ENCODE data around the gene PPP1R14D. TPM values are rescaled to one million over a fixed set of nuclear protein-coding genes. Genes with fewer than 3 reads are reported as not detected.
"Not testable (repeated sequence)": the region's sequence is repeated elsewhere in the genome, so short reads cannot be mapped to it uniquely, and the experiment has no call there.

Gene PPP1R14D
- total RNA-seq, 2 experiments from 2014 or later = not detected

- Histone ChIP-seq H3K4me1 (ENCODE audit: insufficient read depth, low read length, poor library complexity, severe bottlenecking) (peaks cover 7% of the 10 kb centered on the region), H4K20me1 (ENCODE audit: insufficient read depth, low read length) (no peaks in the 10 kb centered on the region), H3K4me2 (ENCODE audit: low read length) (no peak overlapping the region), H3K27ac (ENCODE audit: low read depth, low read length, poor library complexity, severe bottlenecking) (no peak overlapping the region), H3K36me3 (ENCODE audit: insufficient read depth, low read length) (no peaks in the 10 kb centered on the region), H2AFZ (ENCODE audit: low read length) (no peak overlapping the region), H3K4me3 (ENCODE audit: low read depth, low read length, poor library complexity, severe bottlenecking) (no peak overlapping the region), H3K9me3 (ENCODE audit: low read length) (no peaks in the 10 kb centered on the region), H3K79me2 (ENCODE audit: insufficient read depth, low read depth, low read length) (no peaks in the 10 kb centered on the region), H3K9me2 (ENCODE audit: insufficient read depth, low read length) (no peaks in the 10 kb centered on the region)
- intact Hi-C loops (cut with micrococcal nuclease; ENCODE audit: unreplicated experiment) = no loop called here
- POLR2A ChIA-PET = no interaction called here
- CTCF ChIA-PET (ENCODE audit: unreplicated experiment) = no interaction called here
- no peak for DNase-seq (ENCODE audit: low spot score)
- BruUV-seq (replicated peaks) = no TSS peak
- TF ChIP-seq CTCF (conservative IDR thresholded peaks at IDR 0.05; ENCODE audit: low read length) (no peak), EZH2phosphoT487 (IDR thresholded peaks at IDR 0.05; ENCODE audit: borderline replicate concordance, low read depth, low read length) (no peak)
These were observed 35.3 kb upstream of the PPP1R14D start for GRCh38 chr15:40863660-40864270.

DNA sequence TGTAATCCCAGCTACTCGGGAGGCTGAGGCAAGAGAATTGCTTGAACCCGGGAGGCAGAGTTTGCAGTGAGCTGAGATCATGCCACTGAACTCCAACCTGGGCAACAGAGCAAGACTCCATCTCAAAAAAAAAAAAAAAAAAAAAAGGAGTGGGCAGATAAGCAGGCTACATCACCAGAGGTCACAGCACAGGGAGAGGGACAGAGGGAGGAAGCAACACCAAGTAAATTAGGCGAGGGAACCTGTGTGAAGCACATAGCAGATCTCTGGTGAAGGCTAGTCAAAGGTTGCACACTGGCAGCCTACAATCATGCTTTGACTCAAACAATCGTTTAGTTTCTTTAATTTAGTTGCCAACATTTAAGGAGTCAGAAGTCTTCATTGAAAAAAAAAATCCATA, 32.6 kb upstream of the PPP1R14D start:
- H3K4me3 ChIP-seq (ENCODE audit: low read depth, low read length, poor library complexity, severe bottlenecking); intact Hi-C loops (cut with micrococcal nuclease; ENCODE audit: unreplicated experiment); H3K9me3 ChIP-seq (ENCODE audit: low read length); H3K9me2 ChIP-seq (ENCODE audit: insufficient read depth, low read length); BruUV-seq (replicated peaks); DNase-seq (ENCODE audit: low spot score); H3K27ac ChIP-seq (ENCODE audit: low read depth, low read length, poor library complexity, severe bottlenecking); H4K20me1 ChIP-seq (ENCODE audit: insufficient read depth, low read length); H3K4me2 ChIP-seq (ENCODE audit: low read length); H3K36me3 ChIP-seq (ENCODE audit: insufficient read depth, low read length); H2AFZ ChIP-seq (ENCODE audit: low read length); H3K79me2 ChIP-seq (ENCODE audit: insufficient read depth, low read depth, low read length): not testable (repeated sequence)
- CTCF ChIA-PET (ENCODE audit: unreplicated experiment) = interaction anchor here (0.6 kb wide), 1 partner anchor 33 kb away, joined by 5 read pairs; no protein-coding TSS in a partner anchor
- POLR2A ChIA-PET = interaction anchor here (0.9 kb wide), 1 partner anchor 31 kb away, joined by 4 read pairs; no protein-coding TSS in a partner anchor
- H3K4me1 ChIP-seq (ENCODE audit: insufficient read depth, low read length, poor library complexity, severe bottlenecking) = peaks cover 22% of the 10 kb centered on the region

DNA sequence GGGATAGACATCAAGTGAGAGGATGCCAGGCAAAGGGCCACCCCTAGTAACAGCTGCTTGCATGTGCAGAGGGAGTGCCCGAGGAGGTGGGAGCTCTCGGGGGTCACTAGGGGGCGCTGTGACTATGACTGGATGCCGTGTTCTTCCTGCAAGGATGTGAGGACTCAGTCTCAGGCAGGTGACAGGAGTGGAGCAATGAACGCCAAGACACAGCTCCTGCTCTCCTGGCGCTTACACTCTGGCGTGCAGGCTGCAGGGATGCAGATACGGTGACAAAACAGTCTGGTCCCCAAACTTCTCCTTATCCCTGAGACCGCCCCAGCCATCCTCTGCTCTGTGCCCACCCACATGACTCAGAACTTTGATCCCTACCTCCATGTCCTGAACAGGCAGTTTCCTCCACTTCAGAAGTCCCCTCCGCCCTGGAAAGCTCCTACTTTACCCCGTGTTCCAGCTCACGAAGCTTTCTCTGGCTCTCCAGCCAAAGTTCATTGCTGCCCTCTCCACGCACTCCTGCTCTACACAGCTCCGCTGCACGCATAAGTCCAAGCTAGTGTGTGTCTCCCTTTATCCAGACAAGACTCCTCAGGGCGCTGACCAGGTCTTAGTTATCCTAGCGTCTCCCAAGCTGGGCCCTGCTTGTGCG, 30.8 kb upstream of the PPP1R14D start:
- TF ChIP-seq CTCF (conservative IDR thresholded peaks at IDR 0.05; ENCODE audit: low read length) = peak; percentile 96
- TF ChIP-seq EZH2phosphoT487 (IDR thresholded peaks at IDR 0.05; ENCODE audit: borderline replicate concordance, low read depth, low read length) = no peak
- POLR2A ChIA-PET = interaction anchor here (0.6 to 3.3 kb wide), 7 partner anchors 22 to 189 kb away, joined by 3 to 34 read pairs (median 4); partner anchors contain the start of gene VPS18
- no peaks in the 10 kb centered on the region for H3K9me3 ChIP-seq (ENCODE audit: low read length)
- no peaks in the 10 kb centered on the region for H3K36me3 ChIP-seq (ENCODE audit: insufficient read depth, low read length)
- no peaks in the 10 kb centered on the region for H4K20me1 ChIP-seq (ENCODE audit: insufficient read depth, low read length)
- H3K9me2 ChIP-seq (ENCODE audit: insufficient read depth, low read length) = no peaks in the 10 kb centered on the region
- no peak overlapping the region for H3K4me3 ChIP-seq (ENCODE audit: low read depth, low read length, poor library complexity, severe bottlenecking)
- intact Hi-C loops (cut with micrococcal nuclease; ENCODE audit: unreplicated experiment) = loop anchor here (5.0 kb wide), 1 partner anchor 93 kb away; the partner anchor contains the start of gene CHAC1
- CTCF ChIA-PET (ENCODE audit: unreplicated experiment) = interaction anchor here (0.6 to 3.8 kb wide), 8 partner anchors 10 to 306 kb away, joined by 4 to 70 read pairs (median 17); partner anchors contain the start of genes RHOV and VPS18
- peak overlapping the region; percentile 40 for H3K4me2 ChIP-seq (ENCODE audit: low read length)
- no peaks in the 10 kb centered on the region for H3K79me2 ChIP-seq (ENCODE audit: insufficient read depth, low read depth, low read length)
- DNase-seq (ENCODE audit: low spot score) = peak; percentile 88
- no peak overlapping the region for H3K27ac ChIP-seq (ENCODE audit: low read depth, low read length, poor library complexity, severe bottlenecking)
- no TSS peak for BruUV-seq (replicated peaks)
- peaks cover 22% of the 10 kb centered on the region for H3K4me1 ChIP-seq (ENCODE audit: insufficient read depth, low read length, poor library complexity, severe bottlenecking)
- peak overlapping the region; percentile 91 for H2AFZ ChIP-seq (ENCODE audit: low read length)

Data from OCI-LY7 (cell line).